ENCODE data around the gene ITSN1.

ITSN1 gene

GRCh38 chr21:33733601-33734000 lies 91.3 kb downstream of the ITSN1 start:
- no peak for DNase-seq

GRCh38 chr21:33734291-33734690 lies 92.0 kb downstream of the ITSN1 start:
- DNase-seq, result no peak

GRCh38 chr21:33734818-33735217 lies 92.5 kb downstream of the ITSN1 start:
- DNase-seq, result no peak

GRCh38 chr21:33736569-33736968 lies 94.3 kb downstream of the ITSN1 start:
- no peak for DNase-seq

GRCh38 chr21:33739701-33740100 lies 97.4 kb downstream of the ITSN1 start:
- no peak for DNase-seq

GRCh38 chr21:33747420-33747819 lies 105.1 kb downstream of the ITSN1 start:
- DNase-seq, result no peak

- DNase-seq, result no peak
These were observed 106.6 kb downstream of the ITSN1 start for GRCh38 chr21:33748903-33749302.

GRCh38 chr21:33750017-33750416 lies 107.7 kb downstream of the ITSN1 start:
- no peak for DNase-seq

- no peak for DNase-seq
These were observed 108.8 kb downstream of the ITSN1 start for GRCh38 chr21:33751120-33751519.

GRCh38 chr21:33751533-33751932 lies 109.2 kb downstream of the ITSN1 start:
- DNase-seq, result no peak

- no peak for DNase-seq
These were observed 110.0 kb downstream of the ITSN1 start for GRCh38 chr21:33752260-33752659.

- no peak for DNase-seq
These were observed 111.6 kb downstream of the ITSN1 start for GRCh38 chr21:33753886-33754285.

- DNase-seq, result no peak
These were observed 112.2 kb downstream of the ITSN1 start for GRCh38 chr21:33754481-33754880.

GRCh38 chr21:33755354-33755753 lies 113.1 kb downstream of the ITSN1 start:
- no peak for DNase-seq

GRCh38 chr21:33760641-33761440 lies 118.5 kb downstream of the ITSN1 start:
- no peak for DNase-seq

GRCh38 chr21:33761441-33762036 lies 119.2 kb downstream of the ITSN1 start:
- DNase-seq, result no peak

- no peak for DNase-seq
These were observed 120.7 kb downstream of the ITSN1 start for GRCh38 chr21:33762803-33763581.

- no peak for DNase-seq
These were observed 121.2 kb downstream of the ITSN1 start for GRCh38 chr21:33763582-33763899.

- no peak for DNase-seq
These were observed 124.9 kb downstream of the ITSN1 start for GRCh38 chr21:33767236-33767635.

- no peak for DNase-seq
These were observed 125.7 kb downstream of the ITSN1 start for GRCh38 chr21:33767960-33768359.

GRCh38 chr21:33769057-33769456 lies 126.8 kb downstream of the ITSN1 start:
- DNase-seq, result no peak

- no peak for DNase-seq
These were observed 128.2 kb downstream of the ITSN1 start for GRCh38 chr21:33770542-33770941.

GRCh38 chr21:33771976-33772375 lies 129.7 kb downstream of the ITSN1 start:
- DNase-seq, result no peak

GRCh38 chr21:33774551-33774950 lies 132.2 kb downstream of the ITSN1 start:
- DNase-seq, result no peak

Measured in NCI-H774 (cell line).